ENCODE data around the gene FGD6. TPM values are rescaled to one million over a fixed set of nuclear protein-coding genes. Genes with fewer than 3 reads are reported as not detected.
"Not testable (repeated sequence)": the region's sequence is repeated elsewhere in the genome, so short reads cannot be mapped to it uniquely, and the experiment has no call there.

FGD6 gene
- total and polyA plus RNA-seq, 2 donors (not counting 1 experiment from before 2014, with no cell fraction given): 1.2 to 8.4 TPM

GRCh38 chr12:95142431-95143151 lies 74.7 kb downstream of the FGD6 start:
- Mint-ChIP-seq H3K9me3 (ENCODE audit: insufficient read depth) (no peaks in the 10 kb centered on the region), H3K27me3 (no peaks in the 10 kb centered on the region), H3K27ac (no peak overlapping the region), H3K4me3 (no peak overlapping the region), H3K4me1 (no peaks in the 10 kb centered on the region)
- no peaks in the 10 kb centered on the region for H3K9me3 ChIP-seq (ENCODE audit: control extremely low read depth in 1 of 3, control insufficient read depth in 2 of 3, insufficient read depth in 1 of 3, low read length in 2 of 3)
- H3K4me1 ChIP-seq (ENCODE audit: control insufficient read depth in 2 of 2, insufficient read depth in 2 of 2, low read length in 2 of 2): no peaks in the 10 kb centered on the region
- ChIA-PET POLR2A (no interaction called here), CTCF (no interaction called here)
- H3K79me2 ChIP-seq (ENCODE audit: control insufficient read depth, insufficient read depth, low read length): no peaks in the 10 kb centered on the region
- no peak overlapping the region for H3K4me3 ChIP-seq (ENCODE audit: control extremely low read depth in 1 of 5, extremely low read depth in 1 of 5, insufficient read depth in 1 of 5, low read depth in 2 of 5, low read length in 4 of 5)
- no peak for ATAC-seq (ENCODE audit: low read depth)
- WGBS (ENCODE audit: insufficient coverage): 83% methylated on average over 1 of the region's 2 CpGs
- no peak overlapping the region for H3K4me2 ChIP-seq (replicated peaks; ENCODE audit: low read depth, low read length, poor library complexity, severe bottlenecking)
- no peak overlapping the region for H3K9ac ChIP-seq (ENCODE audit: low read length)
- no peak overlapping the region for H2AFZ ChIP-seq (ENCODE audit: insufficient read depth, low read depth, low read length, poor library complexity, severe bottlenecking)
- H3K27ac ChIP-seq (ENCODE audit: low read length in 2 of 2): no peak overlapping the region
- H4K20me1 ChIP-seq (ENCODE audit: control insufficient read depth, insufficient read depth, low read length, poor library complexity, severe bottlenecking): no peaks in the 10 kb centered on the region
- DNase-seq: no peak
- intact Hi-C loops (cut with micrococcal nuclease): no loop called here
- no peaks in the 10 kb centered on the region for H3K36me3 ChIP-seq (replicated peaks in 1 of 2; ENCODE audit: control extremely low read depth in 1 of 2, control insufficient read depth in 1 of 2, extremely low read depth in 1 of 2, insufficient read depth in 2 of 2, low read length in 1 of 2)
- H3K27me3 ChIP-seq (replicated peaks in 1 of 4; ENCODE audit: control extremely low read depth in 1 of 4, control insufficient read depth in 3 of 4, insufficient read depth in 4 of 4, low read length in 3 of 4): no peaks in the 10 kb centered on the region
- TF ChIP-seq EZH2 (IDR thresholded peaks at IDR 0.05; ENCODE audit: borderline replicate concordance, insufficient read depth, low read depth, low read length, poor library complexity, severe bottlenecking): no peak
- no peak for TF ChIP-seq CTCF (IDR thresholded peaks at IDR 0.05)

- H3K9ac ChIP-seq (ENCODE audit: low read length): no peak overlapping the region
- no peak overlapping the region for H3K4me3 Mint-ChIP-seq
- no peaks in the 10 kb centered on the region for H3K27me3 Mint-ChIP-seq
- H2AFZ ChIP-seq (ENCODE audit: insufficient read depth, low read depth, low read length, poor library complexity, severe bottlenecking): no peak overlapping the region
- no peaks in the 10 kb centered on the region for H3K36me3 ChIP-seq (replicated peaks in 1 of 2; ENCODE audit: control extremely low read depth in 1 of 2, control insufficient read depth in 1 of 2, extremely low read depth in 1 of 2, insufficient read depth in 2 of 2, low read length in 1 of 2)
- no peaks in the 10 kb centered on the region for H4K20me1 ChIP-seq (ENCODE audit: control insufficient read depth, insufficient read depth, low read length, poor library complexity, severe bottlenecking)
- H3K79me2 ChIP-seq (ENCODE audit: control insufficient read depth, insufficient read depth, low read length): no peaks in the 10 kb centered on the region
- DNase-seq: no peak
- no peaks in the 10 kb centered on the region for H3K4me1 Mint-ChIP-seq
- WGBS (ENCODE audit: insufficient coverage): 100% methylated on average over 1 of the region's 4 CpGs
- no peaks in the 10 kb centered on the region for H3K4me1 ChIP-seq (ENCODE audit: control insufficient read depth in 2 of 2, insufficient read depth in 2 of 2, low read length in 2 of 2)
- no peak overlapping the region for H3K27ac ChIP-seq (ENCODE audit: low read length in 2 of 2)
- ATAC-seq (ENCODE audit: low read depth): no peak
- H3K4me3 ChIP-seq (ENCODE audit: control extremely low read depth in 1 of 5, extremely low read depth in 1 of 5, insufficient read depth in 1 of 5, low read depth in 2 of 5, low read length in 4 of 5): no peak overlapping the region
- ChIA-PET CTCF (no interaction called here), POLR2A (no interaction called here)
- no peaks in the 10 kb centered on the region for H3K27me3 ChIP-seq (replicated peaks in 1 of 4; ENCODE audit: control extremely low read depth in 1 of 4, control insufficient read depth in 3 of 4, insufficient read depth in 4 of 4, low read length in 3 of 4)
- H3K9me3 ChIP-seq (ENCODE audit: control extremely low read depth in 1 of 3, control insufficient read depth in 2 of 3, insufficient read depth in 1 of 3, low read length in 2 of 3): no peaks in the 10 kb centered on the region
- H3K9me3 Mint-ChIP-seq (ENCODE audit: insufficient read depth): no peaks in the 10 kb centered on the region
- H3K4me2 ChIP-seq (replicated peaks; ENCODE audit: low read depth, low read length, poor library complexity, severe bottlenecking): no peak overlapping the region
- TF ChIP-seq EZH2 (IDR thresholded peaks at IDR 0.05; ENCODE audit: borderline replicate concordance, insufficient read depth, low read depth, low read length, poor library complexity, severe bottlenecking): no peak
- no peak for TF ChIP-seq CTCF (IDR thresholded peaks at IDR 0.05)
- no peak overlapping the region for H3K27ac Mint-ChIP-seq
- intact Hi-C loops (cut with micrococcal nuclease): no loop called here
Measured at GRCh38 chr12:95141310-95141709, 76.0 kb downstream of the FGD6 start.

GRCh38 chr12:95138031-95138430 lies 79.2 kb downstream of the FGD6 start:
- CTCF ChIA-PET; H2AFZ ChIP-seq (ENCODE audit: insufficient read depth, low read depth, low read length, poor library complexity, severe bottlenecking); H3K27me3 ChIP-seq (replicated peaks in 1 of 4; ENCODE audit: control extremely low read depth in 1 of 4, control insufficient read depth in 3 of 4, insufficient read depth in 4 of 4, low read length in 3 of 4); H3K4me3 ChIP-seq (ENCODE audit: control extremely low read depth in 1 of 5, extremely low read depth in 1 of 5, insufficient read depth in 1 of 5, low read depth in 2 of 5, low read length in 4 of 5); H3K4me2 ChIP-seq (replicated peaks; ENCODE audit: low read depth, low read length, poor library complexity, severe bottlenecking); intact Hi-C loops (cut with micrococcal nuclease); H4K20me1 ChIP-seq (ENCODE audit: control insufficient read depth, insufficient read depth, low read length, poor library complexity, severe bottlenecking); H3K27ac ChIP-seq (ENCODE audit: low read length in 2 of 2); H3K4me1 Mint-ChIP-seq; H3K27ac Mint-ChIP-seq; H3K36me3 ChIP-seq (replicated peaks in 1 of 2; ENCODE audit: control extremely low read depth in 1 of 2, control insufficient read depth in 1 of 2, extremely low read depth in 1 of 2, insufficient read depth in 2 of 2, low read length in 1 of 2); H3K9ac ChIP-seq (ENCODE audit: low read length); ATAC-seq (ENCODE audit: low read depth); H3K9me3 Mint-ChIP-seq (ENCODE audit: insufficient read depth); DNase-seq; H3K9me3 ChIP-seq (ENCODE audit: control extremely low read depth in 1 of 3, control insufficient read depth in 2 of 3, insufficient read depth in 1 of 3, low read length in 2 of 3); H3K27me3 Mint-ChIP-seq; H3K79me2 ChIP-seq (ENCODE audit: control insufficient read depth, insufficient read depth, low read length); H3K4me3 Mint-ChIP-seq; POLR2A ChIA-PET; H3K4me1 ChIP-seq (ENCODE audit: control insufficient read depth in 2 of 2, insufficient read depth in 2 of 2, low read length in 2 of 2): not testable (repeated sequence)
- whole genome bisulfite sequencing (ENCODE audit: insufficient coverage): 80% methylated on average over 1 of the region's 8 CpGs
